ENCODE results near the gene AOPEP.

AOPEP gene

GRCh38 chr9:94980947-94981722 is 254.6 kb downstream of the AOPEP start:
- no peak overlapping the region for H3K27ac ChIP-seq (ENCODE audit: low read length)
- no peaks in the 10 kb centered on the region for H3K36me3 ChIP-seq (ENCODE audit: control insufficient read depth in 1 of 2, insufficient read depth in 2 of 2, low read length in 2 of 2)
- no peak overlapping the region for H3K4me3 ChIP-seq (ENCODE audit: low read depth in 1 of 2, low read length in 2 of 2)
- H3K27me3 ChIP-seq (ENCODE audit: low read depth, low read length): no peaks in the 10 kb centered on the region
- H3K9me3 ChIP-seq (ENCODE audit: control insufficient read depth in 1 of 2, low read length in 2 of 2): no peaks in the 10 kb centered on the region
- no peaks in the 10 kb centered on the region for H3K4me1 ChIP-seq (ENCODE audit: control insufficient read depth in 1 of 2, insufficient read depth in 2 of 2, low read length in 2 of 2)

- Histone ChIP-seq H3K27me3 (ENCODE audit: low read depth, low read length) (no peaks in the 10 kb centered on the region), H3K36me3 (ENCODE audit: control insufficient read depth in 1 of 2, insufficient read depth in 2 of 2, low read length in 2 of 2) (no peaks in the 10 kb centered on the region), H3K27ac (ENCODE audit: low read length) (no peak overlapping the region), H3K4me3 (ENCODE audit: low read depth in 1 of 2, low read length in 2 of 2) (no peak overlapping the region), H3K4me1 (ENCODE audit: control insufficient read depth in 1 of 2, insufficient read depth in 2 of 2, low read length in 2 of 2) (no peaks in the 10 kb centered on the region), H3K9me3 (ENCODE audit: control insufficient read depth in 1 of 2, low read length in 2 of 2) (no peaks in the 10 kb centered on the region)
Measured at GRCh38 chr9:94981723-94982090, 255.2 kb downstream of the AOPEP start.

- Histone ChIP-seq H3K27me3 (ENCODE audit: low read depth, low read length) (no peaks in the 10 kb centered on the region), H3K36me3 (ENCODE audit: control insufficient read depth in 1 of 2, insufficient read depth in 2 of 2, low read length in 2 of 2) (no peaks in the 10 kb centered on the region), H3K4me1 (ENCODE audit: control insufficient read depth in 1 of 2, insufficient read depth in 2 of 2, low read length in 2 of 2) (no peaks in the 10 kb centered on the region), H3K9me3 (ENCODE audit: control insufficient read depth in 1 of 2, low read length in 2 of 2) (no peaks in the 10 kb centered on the region), H3K27ac (ENCODE audit: low read length) (no peak overlapping the region), H3K4me3 (ENCODE audit: low read depth in 1 of 2, low read length in 2 of 2) (no peak overlapping the region)
Measured at GRCh38 chr9:94982211-94982610, 255.7 kb downstream of the AOPEP start.

GRCh38 chr9:94983552-94983951 is 257.1 kb downstream of the AOPEP start:
- no peaks in the 10 kb centered on the region for H3K9me3 ChIP-seq (ENCODE audit: control insufficient read depth in 1 of 2, low read length in 2 of 2)
- H3K4me3 ChIP-seq (ENCODE audit: low read depth in 1 of 2, low read length in 2 of 2): no peak overlapping the region
- H3K36me3 ChIP-seq (ENCODE audit: control insufficient read depth in 1 of 2, insufficient read depth in 2 of 2, low read length in 2 of 2): no peaks in the 10 kb centered on the region
- no peaks in the 10 kb centered on the region for H3K4me1 ChIP-seq (ENCODE audit: control insufficient read depth in 1 of 2, insufficient read depth in 2 of 2, low read length in 2 of 2)
- no peaks in the 10 kb centered on the region for H3K27me3 ChIP-seq (ENCODE audit: low read depth, low read length)
- H3K27ac ChIP-seq (ENCODE audit: low read length): no peak overlapping the region

- H3K4me1 ChIP-seq (ENCODE audit: control insufficient read depth in 1 of 2, insufficient read depth in 2 of 2, low read length in 2 of 2): no peaks in the 10 kb centered on the region
- no peak overlapping the region for H3K4me3 ChIP-seq (ENCODE audit: low read depth in 1 of 2, low read length in 2 of 2)
- no peaks in the 10 kb centered on the region for H3K27me3 ChIP-seq (ENCODE audit: low read depth, low read length)
- H3K36me3 ChIP-seq (ENCODE audit: control insufficient read depth in 1 of 2, insufficient read depth in 2 of 2, low read length in 2 of 2): no peaks in the 10 kb centered on the region
- H3K9me3 ChIP-seq (ENCODE audit: control insufficient read depth in 1 of 2, low read length in 2 of 2): no peaks in the 10 kb centered on the region
- H3K27ac ChIP-seq (ENCODE audit: low read length): no peak overlapping the region
Measured at GRCh38 chr9:94984891-94985476, 258.5 kb downstream of the AOPEP start.

GRCh38 chr9:94985649-94986048 is 259.1 kb downstream of the AOPEP start:
- Histone ChIP-seq H3K36me3 (ENCODE audit: control insufficient read depth in 1 of 2, insufficient read depth in 2 of 2, low read length in 2 of 2) (no peaks in the 10 kb centered on the region), H3K9me3 (ENCODE audit: control insufficient read depth in 1 of 2, low read length in 2 of 2) (no peaks in the 10 kb centered on the region), H3K27me3 (ENCODE audit: low read depth, low read length) (no peaks in the 10 kb centered on the region), H3K4me1 (ENCODE audit: control insufficient read depth in 1 of 2, insufficient read depth in 2 of 2, low read length in 2 of 2) (no peaks in the 10 kb centered on the region), H3K27ac (ENCODE audit: low read length) (no peak overlapping the region), H3K4me3 (ENCODE audit: low read depth in 1 of 2, low read length in 2 of 2) (no peak overlapping the region)

GRCh38 chr9:94987731-94988130 is 261.2 kb downstream of the AOPEP start:
- Histone ChIP-seq H3K36me3 (ENCODE audit: control insufficient read depth in 1 of 2, insufficient read depth in 2 of 2, low read length in 2 of 2) (no peaks in the 10 kb centered on the region), H3K27ac (ENCODE audit: low read length) (no peak overlapping the region), H3K4me1 (ENCODE audit: control insufficient read depth in 1 of 2, insufficient read depth in 2 of 2, low read length in 2 of 2) (no peaks in the 10 kb centered on the region)

GRCh38 chr9:94990897-94991561 is 264.5 kb downstream of the AOPEP start:
- no peaks in the 10 kb centered on the region for H3K27me3 ChIP-seq (ENCODE audit: low read depth, low read length)
- H3K4me1 ChIP-seq (ENCODE audit: control insufficient read depth in 1 of 2, insufficient read depth in 2 of 2, low read length in 2 of 2): peaks cover 0 to 5% of the 10 kb centered on the region in 2 donors
- no peaks in the 10 kb centered on the region for H3K9me3 ChIP-seq (ENCODE audit: control insufficient read depth in 1 of 2, low read length in 2 of 2)
- no peak overlapping the region for H3K27ac ChIP-seq (ENCODE audit: low read length)
- H3K4me3 ChIP-seq (ENCODE audit: low read depth in 1 of 2, low read length in 2 of 2): no peak overlapping the region
- H3K36me3 ChIP-seq (ENCODE audit: control insufficient read depth in 1 of 2, insufficient read depth in 2 of 2, low read length in 2 of 2): no peaks in the 10 kb centered on the region

More at GRCh38 chr9:94987731-94988130, 261.2 kb downstream of the AOPEP start:
- no peak overlapping the region for H3K4me3 ChIP-seq (ENCODE audit: low read depth in 1 of 2, low read length in 2 of 2)
- no peaks in the 10 kb centered on the region for H3K27me3 ChIP-seq (ENCODE audit: low read depth, low read length)
- no peaks in the 10 kb centered on the region for H3K9me3 ChIP-seq (ENCODE audit: control insufficient read depth in 1 of 2, low read length in 2 of 2)

- Histone ChIP-seq H3K4me1 (ENCODE audit: control insufficient read depth in 1 of 2, insufficient read depth in 2 of 2, low read length in 2 of 2) (peaks cover 0 to 5% of the 10 kb centered on the region in 2 donors), H3K9me3 (ENCODE audit: control insufficient read depth in 1 of 2, low read length in 2 of 2) (no peaks in the 10 kb centered on the region), H3K4me3 (ENCODE audit: low read depth in 1 of 2, low read length in 2 of 2) (no peak overlapping the region), H3K27me3 (ENCODE audit: low read depth, low read length) (no peaks in the 10 kb centered on the region), H3K27ac (ENCODE audit: low read length) (no peak overlapping the region), H3K36me3 (ENCODE audit: control insufficient read depth in 1 of 2, insufficient read depth in 2 of 2, low read length in 2 of 2) (no peaks in the 10 kb centered on the region)
Measured at GRCh38 chr9:94991961-94992907, 265.7 kb downstream of the AOPEP start.

GRCh38 chr9:94993160-94993820 is 266.8 kb downstream of the AOPEP start:
- Histone ChIP-seq H3K9me3 (ENCODE audit: control insufficient read depth in 1 of 2, low read length in 2 of 2) (no peaks in the 10 kb centered on the region), H3K36me3 (ENCODE audit: control insufficient read depth in 1 of 2, insufficient read depth in 2 of 2, low read length in 2 of 2) (no peaks in the 10 kb centered on the region), H3K27ac (ENCODE audit: low read length) (no peak overlapping the region), H3K4me1 (ENCODE audit: control insufficient read depth in 1 of 2, insufficient read depth in 2 of 2, low read length in 2 of 2) (peaks cover 0 to 5% of the 10 kb centered on the region in 2 donors), H3K4me3 (ENCODE audit: low read depth in 1 of 2, low read length in 2 of 2) (no peak overlapping the region), H3K27me3 (ENCODE audit: low read depth, low read length) (no peaks in the 10 kb centered on the region)
